Endometrium (tissue), 2 donors: ENCODE data around the gene PRKAG3.

ENCODE experiments used
- FAIRE-seq: peaks from 2 replicates; lab custom pipeline; 2012; peaks lifted over from hg19 to GRCh38; lab: Jason Lieb, UNC
- donor health status: control.
- donor health status: control.

The PRKAG3 gene

DNA sequence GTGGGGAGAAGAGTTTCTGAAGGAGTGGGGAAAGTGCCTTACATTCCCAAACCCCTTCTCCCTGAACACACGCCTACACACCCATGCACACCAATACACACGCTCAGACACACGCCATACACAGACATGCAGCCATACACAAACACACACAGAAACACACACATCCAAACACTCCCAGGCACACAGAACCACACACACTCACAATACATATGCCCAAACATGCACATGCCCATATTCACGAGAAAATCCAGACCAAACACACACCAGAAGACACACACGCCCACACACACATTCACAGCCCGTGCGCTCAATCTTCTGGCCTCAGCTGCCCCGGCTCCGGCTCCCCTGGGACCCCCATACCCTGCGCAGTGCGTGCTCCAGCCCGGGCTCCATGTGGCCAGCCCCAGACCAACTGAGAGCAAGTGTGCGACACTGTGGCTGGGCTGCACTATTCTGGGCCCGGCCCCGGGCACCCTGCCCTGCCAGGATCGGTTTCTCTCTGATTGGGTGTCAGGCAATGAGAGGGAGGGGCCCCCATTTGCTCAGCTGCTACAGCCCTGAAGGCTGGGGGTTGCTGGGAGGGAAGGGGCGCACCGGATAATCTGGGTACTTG, at the start of gene PRKAG3:
Gene PRKAG3 (minus strand): TSS at position 426 of the 613 bp plus-strand sequence.
- FAIRE-seq: no peak

DNA sequence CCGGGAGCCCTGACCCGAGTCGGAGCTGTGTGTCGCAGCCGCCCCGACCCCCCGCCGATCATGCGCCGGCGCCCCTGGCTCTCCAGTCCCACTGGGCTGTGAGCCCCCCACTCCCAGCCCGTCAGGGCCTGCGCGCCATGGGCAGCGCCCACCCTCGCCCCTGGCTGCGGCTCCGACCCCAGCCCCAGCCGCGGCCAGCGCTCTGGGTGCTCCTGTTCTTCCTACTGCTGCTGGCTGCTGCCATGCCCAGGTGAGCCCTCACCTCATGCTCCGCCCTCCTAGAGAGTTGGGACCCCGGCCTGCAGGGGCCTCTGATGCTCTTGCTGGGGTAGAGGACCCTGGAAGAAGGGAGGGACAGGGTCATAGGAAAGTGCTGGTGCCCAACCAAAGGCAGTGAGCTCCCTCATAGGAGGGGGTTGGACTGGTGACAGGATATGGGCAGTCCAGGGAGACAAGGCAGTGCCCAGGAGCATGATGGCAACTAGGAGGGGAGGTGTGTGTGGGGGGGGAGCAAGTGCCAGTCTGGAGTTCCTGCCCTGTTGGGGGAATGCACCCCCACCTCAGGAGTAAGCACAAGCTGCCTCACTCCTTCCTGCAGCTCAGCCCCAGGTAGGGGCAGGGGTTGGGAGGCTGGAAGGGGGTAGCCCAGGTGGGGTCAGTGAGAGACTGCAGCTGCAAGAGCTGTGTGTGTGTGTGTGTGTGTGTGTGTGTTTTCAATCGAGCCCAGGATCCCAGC, 49.4 kb upstream of the PRKAG3 start:
- no peak for FAIRE-seq

DNA sequence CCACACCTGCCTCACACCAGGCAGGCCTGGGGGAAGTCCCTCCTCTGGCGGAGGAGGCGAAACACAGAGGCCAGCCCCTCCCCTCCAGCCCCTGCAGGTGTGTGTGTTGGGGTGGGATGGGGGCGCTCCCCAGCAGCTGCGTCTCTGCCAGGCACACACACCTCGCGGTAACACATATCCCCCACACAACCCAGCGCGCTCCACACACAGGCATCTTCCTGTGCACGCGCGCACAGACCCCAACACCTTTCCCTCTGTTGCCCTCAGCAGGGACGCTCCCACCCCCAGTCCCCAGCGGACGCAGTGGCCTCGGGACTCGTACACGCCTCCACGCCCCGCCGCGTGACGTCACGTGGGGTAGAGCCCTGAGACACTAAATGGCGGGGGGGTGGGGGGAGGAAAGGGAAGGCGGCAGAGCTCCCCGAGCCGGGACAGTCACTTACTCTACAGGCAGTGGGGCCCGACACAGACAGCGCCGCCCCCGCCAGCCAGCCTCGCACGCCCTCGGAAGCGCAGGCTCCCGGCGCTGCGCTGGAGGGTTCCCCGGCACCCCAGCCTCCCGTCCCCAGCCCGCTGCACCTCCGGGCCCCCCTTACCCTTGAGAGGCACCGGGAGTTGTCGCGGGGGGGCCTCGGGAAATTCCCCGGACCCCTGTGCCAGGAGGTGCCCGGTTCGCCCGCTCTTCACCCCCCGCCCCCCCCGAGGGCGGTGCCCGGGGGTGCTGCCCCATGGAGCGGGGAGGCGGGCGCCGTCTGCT, 48.7 kb upstream of the PRKAG3 start, which contains the start of gene WNT10A:
Gene WNT10A (plus strand): TSS at position 751 of the 757 bp plus-strand sequence. CDS start 144 bp downstream, outside the sequence.
- FAIRE-seq: no peak

DNA sequence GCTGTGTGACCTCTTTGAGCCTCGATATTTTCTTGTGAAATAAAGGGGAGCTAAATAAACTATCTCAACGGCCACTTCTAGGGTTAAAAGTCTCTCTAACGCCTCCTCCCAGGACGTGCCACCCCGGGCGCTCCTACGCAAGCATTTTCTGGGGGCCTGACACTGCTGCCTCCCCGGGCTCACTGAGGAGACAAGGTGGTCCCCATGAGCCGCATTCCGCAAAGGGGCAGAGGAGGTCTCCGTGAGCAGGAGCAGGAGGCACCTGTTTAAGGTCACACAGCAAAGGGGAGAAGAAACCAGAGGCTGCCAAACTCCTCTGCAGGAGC, 48.1 kb upstream of the PRKAG3 start:
- no peak for FAIRE-seq

DNA sequence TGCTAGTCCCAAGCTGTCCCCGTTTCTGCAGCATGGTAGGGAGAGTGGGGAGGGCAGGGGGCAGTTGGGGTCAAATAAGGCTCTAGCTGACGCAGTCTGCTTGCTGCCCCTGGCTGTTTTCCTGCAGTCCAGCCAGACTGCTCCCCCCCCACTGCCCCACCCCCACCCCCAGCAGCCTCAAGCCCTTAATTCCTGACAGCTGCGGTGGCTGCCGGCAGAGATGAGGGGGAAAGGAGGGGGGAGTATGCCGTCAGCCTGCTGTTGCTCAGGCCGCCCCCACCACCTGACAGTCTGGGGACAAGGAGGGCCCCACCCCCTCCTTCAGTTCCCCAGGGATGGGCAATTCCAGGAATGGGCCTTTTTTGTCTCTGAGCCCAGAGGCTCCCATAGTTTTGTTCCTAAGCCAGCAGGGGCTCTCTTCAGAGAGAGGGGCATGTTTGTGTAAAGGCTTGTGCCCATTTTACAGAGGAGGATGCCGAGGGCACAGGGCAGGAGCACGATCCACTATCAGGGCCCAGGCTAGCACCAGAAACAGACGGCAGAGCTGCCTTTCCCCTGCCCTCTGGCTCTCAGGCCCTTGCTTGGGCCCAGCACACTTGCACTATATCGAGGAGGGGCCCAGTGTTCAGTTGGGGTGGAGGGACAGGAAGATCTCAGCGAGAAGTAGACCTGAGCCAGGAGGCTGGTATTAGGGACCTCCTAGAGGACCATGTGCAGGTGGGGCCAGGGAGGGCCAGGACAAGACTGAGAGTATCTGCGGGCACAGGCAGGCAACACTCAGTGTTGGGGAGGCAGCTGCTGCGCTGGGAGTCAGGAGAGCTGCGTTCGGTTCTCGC, 47.5 kb upstream of the PRKAG3 start:
- no peak for FAIRE-seq

DNA sequence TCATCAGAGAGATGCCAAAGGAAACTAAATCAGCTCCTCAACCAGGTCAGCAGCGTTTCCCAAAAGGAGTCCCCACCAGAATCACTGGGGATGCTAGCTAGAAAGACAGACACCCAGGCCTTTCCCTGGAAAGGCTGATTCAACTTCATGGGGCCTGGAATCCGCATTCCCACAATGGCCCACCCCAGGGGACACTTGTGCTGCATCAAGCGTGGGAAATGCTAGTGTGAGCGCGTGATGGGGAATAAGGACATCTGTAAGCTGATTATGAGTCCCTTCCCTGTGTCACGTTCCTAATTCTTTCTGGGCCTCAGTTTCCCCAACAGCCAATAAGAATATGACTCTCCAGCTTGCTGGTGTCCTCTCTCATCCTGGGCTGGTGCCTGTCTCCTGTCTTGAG, 46.9 kb upstream of the PRKAG3 start:
- FAIRE-seq: no peak

DNA sequence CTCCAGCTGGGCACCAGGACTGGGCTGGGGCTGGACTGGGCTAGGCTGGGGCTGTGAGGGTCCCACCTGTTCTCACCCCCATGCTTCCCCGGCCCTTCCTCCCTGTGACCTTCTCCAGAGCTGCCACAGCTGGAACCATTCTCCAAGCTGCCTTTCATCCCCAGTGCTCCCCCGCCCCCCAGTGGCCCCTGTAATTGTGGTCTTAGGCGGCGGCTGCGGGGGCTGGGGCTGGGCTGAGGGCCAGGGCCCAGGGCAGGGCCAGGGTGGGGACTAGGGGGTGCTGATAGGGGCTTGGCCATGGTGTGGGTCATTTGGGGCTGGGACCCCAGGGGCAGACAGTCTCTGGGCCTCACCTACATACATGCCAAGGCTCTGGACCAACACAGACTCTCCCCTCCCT, 46.3 kb upstream of the PRKAG3 start:
- no peak for FAIRE-seq

DNA sequence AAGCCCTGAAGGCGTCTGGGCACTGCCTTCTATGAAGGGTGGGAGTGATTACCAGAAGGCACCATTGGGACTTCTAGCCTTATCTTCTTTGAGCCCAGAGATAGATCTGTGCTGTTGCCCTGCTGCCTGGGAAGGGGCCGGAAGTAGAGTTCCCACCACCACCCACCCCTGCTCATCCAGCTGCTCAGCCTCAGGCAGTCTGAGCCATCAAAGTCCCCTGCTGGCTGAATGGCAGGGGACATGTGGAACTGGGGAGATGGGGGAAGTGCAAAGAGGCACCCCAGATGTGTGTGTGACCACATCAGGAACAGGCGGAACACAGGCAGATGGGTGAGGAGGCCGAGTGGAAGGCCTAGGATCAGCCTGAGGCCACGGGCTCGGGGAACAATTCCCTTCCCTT, 45.7 kb upstream of the PRKAG3 start:
- no peak for FAIRE-seq

DNA sequence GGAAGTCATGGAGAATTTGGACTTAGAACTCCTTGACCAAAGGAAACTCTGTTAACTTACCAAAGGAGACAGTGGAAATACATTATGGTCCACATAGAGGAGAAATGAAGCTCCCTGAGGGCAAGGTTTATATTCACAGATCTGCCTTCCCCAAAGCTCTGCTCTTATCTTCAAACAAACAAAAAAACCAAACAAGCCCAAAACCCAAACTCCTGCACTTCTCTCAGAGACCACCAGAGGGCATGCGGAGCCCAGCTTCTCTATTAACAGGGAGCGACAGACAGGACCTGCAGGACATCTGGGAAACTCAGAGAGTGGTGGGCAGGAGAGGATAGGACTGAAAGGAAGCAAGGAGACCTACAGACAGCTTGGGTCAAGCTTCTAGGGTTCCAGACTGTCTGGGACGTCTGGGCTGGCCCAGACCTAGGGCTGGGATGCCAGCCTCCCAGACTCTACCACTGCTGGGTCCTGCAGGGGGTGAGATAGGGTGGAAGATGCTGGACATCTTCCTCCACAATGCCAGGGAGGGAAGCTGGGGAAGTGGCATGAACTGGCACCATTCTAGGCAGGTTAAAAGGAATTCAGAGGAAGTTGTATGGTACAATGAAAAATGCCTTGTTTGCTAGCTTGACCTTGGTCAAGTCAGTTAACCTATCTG, 45.1 kb upstream of the PRKAG3 start:
- peak; percentile 29 for FAIRE-seq

DNA sequence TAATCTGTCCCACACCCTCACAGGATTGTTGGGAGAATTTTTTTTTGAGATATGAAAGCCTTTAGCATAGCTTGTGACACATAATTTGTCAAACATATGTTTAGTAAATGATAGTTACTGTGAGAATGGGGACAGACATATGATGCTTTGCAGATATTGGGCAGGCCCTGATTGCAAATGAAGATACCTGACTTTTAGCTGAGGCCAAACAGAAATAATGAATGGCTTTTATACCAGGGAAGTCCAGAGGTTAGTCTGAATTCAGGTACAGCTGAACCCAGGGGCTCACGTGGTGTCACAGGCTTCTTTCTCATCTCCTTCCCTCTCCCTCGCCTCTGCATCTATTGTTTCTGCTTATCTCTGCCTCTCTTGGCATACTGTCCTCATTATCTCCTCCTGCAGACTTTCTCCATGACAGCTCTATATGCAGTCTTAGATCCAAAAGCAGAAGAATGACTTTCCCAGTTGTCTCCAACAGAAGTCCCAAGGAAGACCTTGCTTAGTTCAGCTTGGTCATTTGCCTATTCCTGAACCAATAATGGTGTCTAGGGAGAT, 44.2 kb upstream of the PRKAG3 start:
- FAIRE-seq: no peak

DNA sequence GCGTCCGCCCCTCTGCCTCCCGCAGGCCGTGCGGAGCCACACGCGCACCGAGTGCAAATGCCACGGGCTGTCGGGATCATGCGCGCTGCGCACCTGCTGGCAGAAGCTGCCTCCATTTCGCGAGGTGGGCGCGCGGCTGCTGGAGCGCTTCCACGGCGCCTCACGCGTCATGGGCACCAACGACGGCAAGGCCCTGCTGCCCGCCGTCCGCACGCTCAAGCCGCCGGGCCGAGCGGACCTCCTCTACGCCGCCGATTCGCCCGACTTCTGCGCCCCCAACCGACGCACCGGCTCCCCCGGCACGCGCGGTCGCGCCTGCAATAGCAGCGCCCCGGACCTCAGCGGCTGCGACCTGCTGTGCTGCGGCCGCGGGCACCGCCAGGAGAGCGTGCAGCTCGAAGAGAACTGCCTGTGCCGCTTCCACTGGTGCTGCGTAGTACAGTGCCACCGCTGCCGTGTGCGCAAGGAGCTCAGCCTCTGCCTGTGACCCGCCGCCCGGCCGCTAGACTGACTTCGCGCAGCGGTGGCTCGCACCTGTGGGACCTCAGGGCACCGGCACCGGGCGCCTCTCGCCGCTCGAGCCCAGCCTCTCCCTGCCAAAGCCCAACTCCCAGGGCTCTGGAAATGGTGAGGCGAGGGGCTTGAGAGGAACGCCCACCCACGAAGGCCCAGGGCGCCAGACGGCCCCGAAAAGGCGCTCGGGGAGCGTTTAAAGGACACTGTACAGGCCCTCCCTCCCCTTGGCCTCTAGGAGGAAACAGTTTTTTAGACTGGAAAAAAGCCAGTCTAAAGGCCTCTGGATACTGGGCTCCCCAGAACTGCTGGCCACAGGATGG, 42.0 kb upstream of the PRKAG3 start:
- FAIRE-seq: no peak

DNA sequence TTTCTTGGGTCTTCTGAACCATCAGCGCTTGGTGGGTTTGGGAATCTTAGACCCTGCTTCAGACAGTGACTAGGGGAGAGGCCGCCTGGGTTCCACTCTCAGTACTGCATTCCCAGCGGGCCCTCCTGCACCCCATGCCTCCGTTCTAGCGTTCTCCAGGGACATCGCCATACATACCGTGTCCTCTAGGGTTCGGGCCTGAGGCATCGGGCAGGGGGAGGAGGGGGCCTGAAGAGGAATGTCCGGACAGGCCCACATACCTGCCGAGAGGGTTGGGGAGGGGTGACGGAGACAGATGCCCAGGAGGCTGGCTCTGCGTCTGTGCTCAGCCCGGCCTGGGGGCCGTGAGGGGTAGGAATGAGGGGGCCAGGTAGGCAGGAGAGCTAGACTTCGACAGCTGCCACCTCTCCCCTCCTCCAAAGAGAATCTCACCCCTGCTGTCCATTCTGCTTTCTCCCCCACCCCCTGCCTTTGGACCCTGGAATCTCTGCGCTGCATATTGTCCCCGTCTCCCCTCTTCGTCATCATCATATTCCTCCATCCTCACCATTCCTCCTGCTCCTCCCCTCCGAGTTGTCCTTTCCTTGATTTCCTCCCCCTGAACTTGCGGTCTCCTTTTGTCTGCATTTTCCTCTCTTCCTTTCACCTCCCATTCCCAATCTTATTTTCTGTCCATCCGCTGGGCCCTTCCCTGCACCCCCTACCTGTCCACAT, 41.2 kb upstream of the PRKAG3 start:
- FAIRE-seq: no peak

DNA sequence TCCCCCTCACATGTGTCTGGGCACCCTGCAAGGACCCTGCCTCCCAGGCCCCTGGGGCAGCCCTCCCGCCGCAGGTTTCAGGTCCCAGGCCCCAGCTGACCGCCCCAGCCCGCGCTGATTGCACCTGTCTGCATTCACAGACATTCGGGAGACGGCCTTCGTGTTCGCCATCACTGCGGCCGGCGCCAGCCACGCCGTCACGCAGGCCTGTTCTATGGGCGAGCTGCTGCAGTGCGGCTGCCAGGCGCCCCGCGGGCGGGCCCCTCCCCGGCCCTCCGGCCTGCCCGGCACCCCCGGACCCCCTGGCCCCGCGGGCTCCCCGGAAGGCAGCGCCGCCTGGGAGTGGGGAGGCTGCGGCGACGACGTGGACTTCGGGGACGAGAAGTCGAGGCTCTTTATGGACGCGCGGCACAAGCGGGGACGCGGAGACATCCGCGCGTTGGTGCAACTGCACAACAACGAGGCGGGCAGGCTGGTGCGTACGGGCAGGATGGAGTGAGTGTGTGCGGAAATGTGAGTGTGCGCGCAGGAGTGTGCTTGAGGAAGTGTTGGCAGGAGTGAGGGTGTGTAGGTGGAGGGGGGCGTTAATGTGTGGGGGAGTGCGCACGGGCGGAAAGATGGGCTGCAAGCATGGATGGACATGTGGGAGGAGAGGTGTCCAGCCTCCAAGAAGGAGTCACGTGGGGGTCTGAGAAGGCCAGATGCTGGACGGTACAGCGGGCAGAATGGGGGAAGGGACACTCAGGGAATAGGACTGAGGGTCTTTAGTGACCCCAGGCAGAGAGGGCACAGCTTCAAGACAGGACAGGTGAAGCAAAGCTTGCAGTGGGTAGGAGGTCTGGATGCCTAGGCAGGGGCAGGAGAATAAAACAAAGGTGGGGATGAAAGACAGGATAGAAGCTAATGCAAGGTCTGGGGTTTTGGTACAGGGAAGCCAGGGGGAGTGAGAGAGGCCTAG, 40.0 kb upstream of the PRKAG3 start:
- FAIRE-seq: no peak

DNA sequence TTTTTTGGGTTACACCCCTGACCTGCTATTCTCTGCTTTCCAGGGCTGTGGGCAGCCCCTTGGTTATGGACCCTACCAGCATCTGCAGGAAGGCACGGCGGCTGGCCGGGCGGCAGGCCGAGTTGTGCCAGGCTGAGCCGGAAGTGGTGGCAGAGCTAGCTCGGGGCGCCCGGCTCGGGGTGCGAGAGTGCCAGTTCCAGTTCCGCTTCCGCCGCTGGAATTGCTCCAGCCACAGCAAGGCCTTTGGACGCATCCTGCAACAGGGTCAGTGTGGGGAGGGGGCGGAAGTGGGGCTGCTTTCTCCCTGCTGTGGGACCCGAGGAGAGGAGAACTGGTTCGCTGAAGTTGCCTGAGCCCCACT, 39.4 kb upstream of the PRKAG3 start:
- FAIRE-seq: no peak

DNA sequence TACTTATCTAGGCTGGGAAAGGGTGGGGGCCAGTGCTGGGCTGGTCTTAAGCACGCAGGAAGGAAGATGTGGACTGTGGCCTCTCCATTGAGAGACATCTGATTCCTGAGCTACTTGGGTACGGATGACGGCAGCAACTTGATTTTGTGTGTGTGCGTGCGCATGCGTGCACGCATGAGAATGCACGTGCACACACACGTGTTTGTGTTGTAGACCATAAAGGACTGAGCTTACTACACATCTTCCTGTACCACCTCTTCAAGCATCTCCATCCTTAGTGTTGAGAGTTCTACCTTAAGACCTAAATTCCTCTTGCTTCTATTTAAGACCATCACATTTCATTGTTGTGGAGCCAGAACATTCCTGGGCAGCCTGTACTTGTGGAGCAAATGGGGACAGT, 37.5 kb upstream of the PRKAG3 start:
- no peak for FAIRE-seq

DNA sequence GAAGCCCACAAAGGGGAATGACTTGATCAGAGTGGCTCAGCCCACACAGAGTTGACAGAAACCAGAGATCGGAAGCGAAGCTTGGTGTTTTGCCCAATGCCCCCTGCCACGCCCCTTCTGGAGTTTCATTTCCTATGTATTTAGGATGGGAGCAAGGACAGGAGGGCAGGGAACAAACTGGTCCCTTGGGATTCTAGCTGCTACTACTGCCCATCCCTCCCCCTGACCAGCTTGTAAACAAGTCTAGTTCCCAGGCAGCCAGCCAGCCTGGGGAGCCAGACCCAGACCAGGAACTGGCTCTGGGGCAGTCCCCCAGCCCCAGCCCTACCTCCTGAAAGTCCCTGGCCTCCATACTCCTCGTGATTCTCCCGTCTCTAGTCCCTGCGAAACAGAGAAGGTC, 36.3 kb upstream of the PRKAG3 start:
- no peak for FAIRE-seq

DNA sequence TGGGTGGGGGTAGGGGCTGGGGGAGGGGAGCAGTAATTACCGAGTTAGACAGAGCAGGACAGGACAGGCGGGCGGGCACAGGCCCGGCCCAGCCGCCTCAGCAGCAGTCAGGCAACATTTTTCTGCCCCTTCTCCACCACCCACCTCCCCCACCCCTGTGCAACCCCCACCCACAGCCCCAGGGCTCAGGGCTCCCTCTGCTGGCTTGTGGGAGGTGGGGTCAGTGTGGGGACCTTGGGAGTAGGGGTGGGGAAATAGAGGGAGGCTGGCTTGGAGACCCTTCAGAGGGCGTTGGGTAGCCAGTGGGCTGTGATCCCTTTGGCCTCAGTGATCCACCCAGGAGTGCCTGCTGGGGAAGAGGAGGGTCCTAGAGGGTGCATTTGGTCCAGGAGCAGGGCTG, 34.4 kb upstream of the PRKAG3 start:
- no peak for FAIRE-seq

DNA sequence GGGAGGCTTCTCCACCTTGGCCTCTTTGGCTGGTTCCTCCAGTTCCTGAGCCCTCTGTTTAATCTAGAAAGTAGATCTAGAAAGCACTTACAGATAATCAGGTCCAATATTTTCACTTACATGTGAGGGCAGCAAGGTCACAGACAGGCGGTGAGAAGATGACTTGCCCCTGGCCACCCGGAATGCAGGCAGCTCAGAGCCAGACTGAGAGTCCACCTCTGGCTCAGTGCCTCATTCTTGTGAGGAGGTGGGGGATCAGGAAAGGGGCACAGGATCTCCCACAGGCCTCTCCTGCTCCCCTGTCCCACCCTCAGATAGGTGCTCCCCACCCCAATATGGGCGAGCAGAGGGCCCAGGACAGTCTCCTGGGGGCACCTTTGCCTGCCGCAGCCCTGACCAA, 33.8 kb upstream of the PRKAG3 start:
- FAIRE-seq: no peak

DNA sequence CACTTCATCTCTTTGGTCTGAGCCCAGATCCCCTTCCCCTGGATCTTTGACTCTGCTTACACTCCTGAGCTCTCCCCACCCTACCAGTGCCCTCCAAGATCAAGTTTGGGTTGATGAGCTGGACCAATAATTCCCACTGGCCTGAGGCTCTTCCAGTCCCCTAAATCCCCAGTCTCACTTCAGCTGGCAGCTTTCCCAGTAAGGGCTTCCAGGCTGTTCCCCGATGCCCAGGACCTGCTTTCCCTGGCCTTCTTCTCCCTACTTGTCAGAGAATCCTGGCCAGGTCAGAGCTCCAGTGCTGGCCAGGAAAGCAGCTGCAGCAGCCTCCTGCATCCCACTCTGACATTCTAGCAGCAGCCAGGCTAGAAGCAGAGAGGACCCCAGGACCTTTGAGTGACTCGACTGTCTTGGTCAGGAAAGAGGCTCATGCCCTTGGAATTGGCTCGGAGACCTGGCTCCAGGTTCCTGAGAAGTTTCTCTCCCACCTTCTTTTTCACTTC, 31.5 kb upstream of the PRKAG3 start:
- FAIRE-seq: no peak
